H9 (cell line): Measurements from ENCODE around the gene RYR1. TPM values are rescaled to one million over a fixed set of nuclear protein-coding genes. Genes with fewer than 3 reads are reported as not detected.
A peak's percentile ranks its signal among the peaks of the same experiment; 100 is the strongest.

Experiments used
- DNase-seq: peaks from one replicate; pipeline ENCODE4 v3.0.0-alpha.2; 2017
- H2AFZ ChIP-seq: one replicate; pipeline ENCODE4 v1.6.1; 2013; ENCODE audit warnings: mild to moderate bottlenecking, low read length, control low read depth, moderate library complexity
- H2AK5ac ChIP-seq: 2 replicates; pipeline ENCODE4 v1.6.1; 2013; ENCODE audit warnings: low read length, control low read depth, mixed read lengths; ENCODE audit not compliant: insufficient read length
- H2BK120ac ChIP-seq: one replicate; pipeline ENCODE4 v1.6.1; 2013; ENCODE audit warnings: low read depth, mild to moderate bottlenecking, low read length, control low read depth, inconsistent platforms; ENCODE audit not compliant: poor library complexity, severe bottlenecking
- H2BK12ac ChIP-seq: 2 replicates; pipeline ENCODE4 v1.6.1; 2013; ENCODE audit warnings: low read length, control low read depth, mixed read lengths, low read depth; ENCODE audit not compliant: insufficient read length
- H2BK15ac ChIP-seq: 2 replicates; pipeline ENCODE4 v1.6.1; 2013; ENCODE audit warnings: low read depth, low read length, control low read depth
- H2BK20ac ChIP-seq: one replicate; pipeline ENCODE4 v1.6.1; 2013; ENCODE audit warnings: low read depth, mild to moderate bottlenecking, low read length, control low read depth, inconsistent platforms; ENCODE audit not compliant: poor library complexity, severe bottlenecking
- H2BK5ac ChIP-seq: 2 replicates; pipeline ENCODE4 v1.6.1; 2013; ENCODE audit warnings: low read length, control low read depth, mixed read lengths; ENCODE audit not compliant: insufficient read length
- H3K14ac ChIP-seq: 2 replicates; pipeline ENCODE4 v1.6.1; 2013; ENCODE audit warnings: low read length, control low read depth; ENCODE audit not compliant: insufficient read depth
- H3K18ac ChIP-seq: 2 replicates; pipeline ENCODE4 v1.6.1; 2013; ENCODE audit warnings: low read depth, mild to moderate bottlenecking, mixed read lengths, low read length, control low read depth; ENCODE audit not compliant: insufficient read length
- H3K23ac ChIP-seq: 2 replicates; pipeline ENCODE4 v1.6.1; 2013; ENCODE audit warnings: low read length, control low read depth, mixed read lengths, low read depth; ENCODE audit not compliant: insufficient read length
- H3K23me2 ChIP-seq: 2 replicates; pipeline ENCODE4 v1.6.1; 2013; ENCODE audit warnings: low read depth, mild to moderate bottlenecking, mixed read lengths, low read length, control low read depth; ENCODE audit not compliant: insufficient read length, poor library complexity, severe bottlenecking
- H3K27ac ChIP-seq: 2 replicates; pipeline ENCODE4 v1.5.1; 2013; ENCODE audit warnings: low read length, control low read depth, mixed read lengths, low read depth; ENCODE audit not compliant: insufficient read length
- H3K27me3 ChIP-seq: 2 replicates; pipeline ENCODE4 v1.6.1; 2013; ENCODE audit warnings: low read length, control low read depth, inconsistent platforms; ENCODE audit not compliant: insufficient read depth
- H3K4ac ChIP-seq: 2 replicates; pipeline ENCODE4 v1.6.1; 2013; ENCODE audit warnings: low read depth, mild to moderate bottlenecking, control low read depth, inconsistent platforms, low read length, moderate library complexity
- H3K4me1 ChIP-seq: 2 replicates; pipeline ENCODE4 v1.6.1; 2013; ENCODE audit warnings: low read length, control low read depth, inconsistent platforms; ENCODE audit not compliant: insufficient read depth
- H3K4me2 ChIP-seq: 2 replicates; pipeline ENCODE4 v1.6.1; 2013; ENCODE audit warnings: low read length, control low read depth, mixed read lengths; ENCODE audit not compliant: insufficient read length, insufficient read depth
- H3K56ac ChIP-seq: 2 replicates; pipeline ENCODE4 v1.6.1; 2013; ENCODE audit warnings: low read depth, mild to moderate bottlenecking, mixed read lengths, low read length, control low read depth; ENCODE audit not compliant: insufficient read length
- H3K79me1 ChIP-seq: 2 replicates; pipeline ENCODE4 v1.6.1; 2013; ENCODE audit warnings: low read depth, mild to moderate bottlenecking, moderate library complexity, low read length, control low read depth, inconsistent platforms; ENCODE audit not compliant: insufficient read depth, poor library complexity, severe bottlenecking
- H3K79me2 ChIP-seq: 2 replicates; pipeline ENCODE4 v1.6.1; 2013; ENCODE audit warnings: low read length, control low read depth, inconsistent platforms; ENCODE audit not compliant: insufficient read depth
- H3K9ac ChIP-seq: 2 replicates; pipeline ENCODE4 v1.6.1; 2013; ENCODE audit warnings: low read length, control low read depth, mixed read lengths; ENCODE audit not compliant: insufficient read length; ENCODE audit errors: extremely low read depth
- H3K9me3 ChIP-seq: one replicate; pipeline ENCODE4 v1.6.1; 2013; ENCODE audit warnings: low read depth, low read length, inconsistent platforms; ENCODE audit not compliant: control insufficient read depth
- H3T11ph ChIP-seq: one replicate; pipeline ENCODE4 v1.6.1; 2013; ENCODE audit warnings: mild to moderate bottlenecking, low read length, control low read depth, inconsistent platforms
- H4K20me1 ChIP-seq: one replicate; pipeline ENCODE4 v1.6.1; 2013; ENCODE audit not compliant: control insufficient read depth, insufficient read length, insufficient read depth
- H4K5ac ChIP-seq: 2 replicates; pipeline ENCODE4 v1.6.1; 2013; ENCODE audit warnings: low read depth, mild to moderate bottlenecking, mixed read lengths, low read length, control low read depth; ENCODE audit not compliant: insufficient read length
- H4K8ac ChIP-seq: replicated peaks from 2 replicates; pipeline ENCODE4 v1.6.1; 2013; ENCODE audit warnings: low read length, control low read depth, mixed read lengths, low read depth; ENCODE audit not compliant: insufficient read length
- H4K91ac ChIP-seq: 2 replicates; pipeline ENCODE4 v1.6.1; 2013; ENCODE audit warnings: low read depth, mild to moderate bottlenecking, moderate library complexity, mixed read lengths, low read length, control low read depth; ENCODE audit not compliant: insufficient read length
- H3K27ac Mint-ChIP-seq, 3 experiments: 2 replicates in 2 of 3; 3 replicates in 1 of 3; pipeline ENCODE4 v1.8.0; 2020 to 2021; ENCODE audit warnings: mixed read lengths in 3 of 3, mild to moderate bottlenecking in 1 of 3, moderate library complexity in 1 of 3
- H3K27me3 Mint-ChIP-seq: 2 replicates; pipeline ENCODE4 v1.8.0; 2021; ENCODE audit warnings: low read depth, mild to moderate bottlenecking, moderate library complexity, mixed read lengths
- H3K36me3 Mint-ChIP-seq, 3 experiments: 2 replicates in 2 of 3; 3 replicates in 1 of 3; pipeline ENCODE4 v1.8.0; 2020 to 2021; ENCODE audit warnings: low read depth in 3 of 3, mixed read lengths in 3 of 3; ENCODE audit not compliant: insufficient read depth in 1 of 3
- H3K4me1 Mint-ChIP-seq, 2 experiments: 2 replicates each; pipeline ENCODE4 v1.8.0; 2020; ENCODE audit warnings: mixed read lengths in 2 of 2
- H3K4me3 Mint-ChIP-seq, 2 experiments: 2 replicates in 1 of 2; 3 replicates in 1 of 2; pipeline ENCODE4 v1.8.0; 2020 to 2021; ENCODE audit warnings: mild to moderate bottlenecking in 2 of 2, mixed read lengths in 2 of 2, moderate library complexity in 1 of 2
- H3K9me3 Mint-ChIP-seq, 2 experiments: 2 replicates in 1 of 2; 3 replicates in 1 of 2; pipeline ENCODE4 v1.8.0; 2020; ENCODE audit warnings: mild to moderate bottlenecking in 2 of 2, mixed read lengths in 2 of 2, moderate library complexity in 1 of 2
- WGBS: extraction: QIAGEN DNeasy Blood & Tissue Kit; methylation state at CpG from one replicate; pipeline ENCODE4 v1.1.7; 2013; ENCODE audit warnings: missing lambda C conversion rate, low lambda C conversion rate, mixed read lengths; ENCODE audit not compliant: insufficient read length; ENCODE audit errors: extremely low coverage; 5-methylcytosine and 5-hydroxymethylcytosine counted together
- total RNA-seq: library from RNA; stranded (reverse); gene quantifications from 2 replicates; pipeline ENCODE4 v1.2.1, GENCODE V29; 2021
- TF ChIP-seq, protein P1 (sequence below): fragments of 200-600 bp; sonication (generic); conservative IDR thresholded peaks from 3 replicates; pipeline ENCODE4 v1.8.0; 2021; ENCODE audit warnings: antibody characterized with exemption, mild to moderate bottlenecking

The RYR1 gene
- total RNA-seq, 1 experiment from 2014 or later, result 8.9 TPM

DNA sequence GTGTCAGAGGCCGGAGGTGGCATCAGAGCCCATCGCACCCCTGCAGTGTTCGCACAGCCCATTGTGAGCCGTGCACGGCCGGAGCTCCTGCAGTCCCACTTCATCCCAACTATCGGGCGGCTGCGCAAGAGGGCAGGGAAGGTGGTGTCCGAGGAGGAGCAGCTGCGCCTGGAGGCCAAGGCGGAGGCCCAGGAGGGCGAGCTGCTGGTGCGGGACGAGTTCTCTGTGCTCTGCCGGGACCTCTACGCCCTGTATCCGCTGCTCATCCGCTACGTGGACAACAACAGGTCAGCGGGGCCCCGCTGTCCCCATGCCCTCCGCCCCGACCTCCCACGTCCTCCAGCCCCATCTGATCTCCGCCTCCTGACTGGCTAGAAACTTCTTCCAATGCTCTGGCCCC lies 85.7 kb downstream of the RYR1 start:
- no peak overlapping the region for H2BK12ac ChIP-seq
- TF ChIP-seq, protein P1, sequence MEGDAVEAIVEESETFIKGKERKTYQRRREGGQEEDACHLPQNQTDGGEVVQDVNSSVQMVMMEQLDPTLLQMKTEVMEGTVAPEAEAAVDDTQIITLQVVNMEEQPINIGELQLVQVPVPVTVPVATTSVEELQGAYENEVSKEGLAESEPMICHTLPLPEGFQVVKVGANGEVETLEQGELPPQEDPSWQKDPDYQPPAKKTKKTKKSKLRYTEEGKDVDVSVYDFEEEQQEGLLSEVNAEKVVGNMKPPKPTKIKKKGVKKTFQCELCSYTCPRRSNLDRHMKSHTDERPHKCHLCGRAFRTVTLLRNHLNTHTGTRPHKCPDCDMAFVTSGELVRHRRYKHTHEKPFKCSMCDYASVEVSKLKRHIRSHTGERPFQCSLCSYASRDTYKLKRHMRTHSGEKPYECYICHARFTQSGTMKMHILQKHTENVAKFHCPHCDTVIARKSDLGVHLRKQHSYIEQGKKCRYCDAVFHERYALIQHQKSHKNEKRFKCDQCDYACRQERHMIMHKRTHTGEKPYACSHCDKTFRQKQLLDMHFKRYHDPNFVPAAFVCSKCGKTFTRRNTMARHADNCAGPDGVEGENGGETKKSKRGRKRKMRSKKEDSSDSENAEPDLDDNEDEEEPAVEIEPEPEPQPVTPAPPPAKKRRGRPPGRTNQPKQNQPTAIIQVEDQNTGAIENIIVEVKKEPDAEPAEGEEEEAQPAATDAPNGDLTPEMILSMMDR, result no peak

More for the DNA sequence above, 85.7 kb downstream of the RYR1 start:
- no peak overlapping the region for H4K91ac ChIP-seq
- H3K56ac ChIP-seq, result no peak overlapping the region
- no peak overlapping the region for H2AK5ac ChIP-seq
- no peaks in the 10 kb centered on the region for H3K79me2 ChIP-seq
- H2AFZ ChIP-seq, result no peak overlapping the region
- H2BK120ac ChIP-seq, result no peak overlapping the region
- H3K79me1 ChIP-seq, result no peaks in the 10 kb centered on the region
- no peaks in the 10 kb centered on the region for H3K9me3 Mint-ChIP-seq
- no peak overlapping the region for H3K23ac ChIP-seq
- DNase-seq, result no peak
- no peaks in the 10 kb centered on the region for H3K4me1 Mint-ChIP-seq
- H4K20me1 ChIP-seq, result no peaks in the 10 kb centered on the region
- H4K8ac ChIP-seq, result no peak overlapping the region
- no peak overlapping the region for H4K5ac ChIP-seq
- no peaks in the 10 kb centered on the region for H3K4me1 ChIP-seq
- no peak overlapping the region for H2BK20ac ChIP-seq
- no peak overlapping the region for H3T11ph ChIP-seq
- peak overlapping the region in 1 of 3 experiments; percentile 63; a peak in 1 of 7 replicates for H3K27ac Mint-ChIP-seq
- no peak overlapping the region for H3K18ac ChIP-seq
- no peak overlapping the region for H3K4me2 ChIP-seq
- H3K9ac ChIP-seq, result no peak overlapping the region
- H3K9me3 ChIP-seq, result no peaks in the 10 kb centered on the region
- no peaks in the 10 kb centered on the region for H3K27me3 ChIP-seq
- H3K4me3 Mint-ChIP-seq, result no peak overlapping the region
- H3K27me3 Mint-ChIP-seq, result no peaks in the 10 kb centered on the region
- H3K4ac ChIP-seq, result no peak overlapping the region
- H2BK5ac ChIP-seq, result no peak overlapping the region
- no CpG with 5 or more reads among the region's 26 CpGs for WGBS
- H3K23me2 ChIP-seq, result no peaks in the 10 kb centered on the region
- peaks cover 5 to 16% (median 8%) of the 10 kb centered on the region in 3 experiments; a peak in 4 of 7 replicates for H3K36me3 Mint-ChIP-seq
- H3K14ac ChIP-seq, result no peak overlapping the region
- no peak overlapping the region for H3K27ac ChIP-seq
- no peak overlapping the region for H2BK15ac ChIP-seq
